Measurements from ENCODE around the gene BIRC7. TPM values are rescaled to one million over a fixed set of nuclear protein-coding genes. Genes with fewer than 3 reads are reported as not detected.
"Not testable (repeated sequence)": the region's sequence is repeated elsewhere in the genome, so short reads cannot be mapped to it uniquely, and the experiment has no call there.

BIRC7 gene
- polyA plus RNA-seq, 3 donors from 2014 or later: not detected

GRCh38 chr20:63238514-63239125 lies 2.9 kb downstream of the BIRC7 start:
- Mint-ChIP-seq H3K4me3 (no peak overlapping the region), H3K4me1 (no peaks in the 10 kb centered on the region), H3K36me3 (no peaks in the 10 kb centered on the region), H3K9me3 (no peaks in the 10 kb centered on the region), H3K27me3 (ENCODE audit: low read depth in 3 of 3) (no peaks in the 10 kb centered on the region), H3K27ac (no peak overlapping the region)
- no peak for DNase-seq

GRCh38 chr20:63239431-63239830 lies 3.7 kb downstream of the BIRC7 start:
- Mint-ChIP-seq H3K9me3 (no peaks in the 10 kb centered on the region), H3K27ac (no peak overlapping the region), H3K36me3 (no peaks in the 10 kb centered on the region), H3K4me3 (no peak overlapping the region), H3K27me3 (ENCODE audit: low read depth in 3 of 3) (no peaks in the 10 kb centered on the region), H3K4me1 (no peaks in the 10 kb centered on the region)
- DNase-seq: no peak

GRCh38 chr20:63240004-63240403 lies 4.3 kb downstream of the BIRC7 start:
- H3K27me3 Mint-ChIP-seq (ENCODE audit: low read depth in 3 of 3): no peaks in the 10 kb centered on the region
- H3K4me3 Mint-ChIP-seq: no peak overlapping the region
- no peak overlapping the region for H3K27ac Mint-ChIP-seq
- no peaks in the 10 kb centered on the region for H3K9me3 Mint-ChIP-seq
- no peak for DNase-seq
- H3K4me1 Mint-ChIP-seq: no peaks in the 10 kb centered on the region
- H3K36me3 Mint-ChIP-seq: no peaks in the 10 kb centered on the region

GRCh38 chr20:63241272-63241671 lies 5.6 kb downstream of the BIRC7 start:
- H3K4me3 Mint-ChIP-seq: no peak overlapping the region
- no peaks in the 10 kb centered on the region for H3K9me3 Mint-ChIP-seq
- H3K4me1 Mint-ChIP-seq: no peaks in the 10 kb centered on the region
- DNase-seq: no peak
- no peaks in the 10 kb centered on the region for H3K36me3 Mint-ChIP-seq
- no peaks in the 10 kb centered on the region for H3K27me3 Mint-ChIP-seq (ENCODE audit: low read depth in 3 of 3)
- H3K27ac Mint-ChIP-seq: no peak overlapping the region

- no peak overlapping the region for H3K4me3 Mint-ChIP-seq
- H3K27ac Mint-ChIP-seq: no peak overlapping the region
- DNase-seq: no peak
Measured at GRCh38 chr20:63242736-63243135, 7.0 kb downstream of the BIRC7 start.

GRCh38 chr20:63243604-63244247 lies 8.0 kb downstream of the BIRC7 start:
- no peak overlapping the region for H3K27ac Mint-ChIP-seq
- no peak overlapping the region for H3K4me3 Mint-ChIP-seq
- no peak for DNase-seq
- H3K27me3 Mint-ChIP-seq (ENCODE audit: low read depth in 3 of 3): peaks cover 0 to 3% (median 1%) of the 10 kb centered on the region in 3 donors
- no peaks in the 10 kb centered on the region for H3K4me1 Mint-ChIP-seq
- no peaks in the 10 kb centered on the region for H3K36me3 Mint-ChIP-seq
- no peaks in the 10 kb centered on the region for H3K9me3 Mint-ChIP-seq

More at GRCh38 chr20:63242736-63243135, 7.0 kb downstream of the BIRC7 start:
- no peaks in the 10 kb centered on the region for H3K36me3 Mint-ChIP-seq
- H3K4me1 Mint-ChIP-seq: no peaks in the 10 kb centered on the region
- no peaks in the 10 kb centered on the region for H3K9me3 Mint-ChIP-seq
- H3K27me3 Mint-ChIP-seq (ENCODE audit: low read depth in 3 of 3): no peaks in the 10 kb centered on the region

- Mint-ChIP-seq H3K27me3 (ENCODE audit: low read depth in 3 of 3) (peaks cover 0 to 4% (median 3%) of the 10 kb centered on the region in 3 donors), H3K4me1 (no peaks in the 10 kb centered on the region)
Measured at GRCh38 chr20:63244468-63244867, 8.8 kb downstream of the BIRC7 start.

GRCh38 chr20:63246490-63247288 lies 11.0 kb downstream of the BIRC7 start:
- peaks cover 0 to 8% (median 5%) of the 10 kb centered on the region in 3 donors for H3K27me3 Mint-ChIP-seq (ENCODE audit: low read depth in 3 of 3)
- no peaks in the 10 kb centered on the region for H3K4me1 Mint-ChIP-seq
- no peak overlapping the region for H3K27ac Mint-ChIP-seq
- no peaks in the 10 kb centered on the region for H3K9me3 Mint-ChIP-seq
- DNase-seq: no peak
- H3K4me3 Mint-ChIP-seq: no peak overlapping the region
- no peaks in the 10 kb centered on the region for H3K36me3 Mint-ChIP-seq

More at GRCh38 chr20:63244468-63244867, 8.8 kb downstream of the BIRC7 start:
- no peaks in the 10 kb centered on the region for H3K36me3 Mint-ChIP-seq
- no peak overlapping the region for H3K27ac Mint-ChIP-seq
- no peaks in the 10 kb centered on the region for H3K9me3 Mint-ChIP-seq
- DNase-seq: no peak
- H3K4me3 Mint-ChIP-seq: no peak overlapping the region

- no peaks in the 10 kb centered on the region for H3K36me3 Mint-ChIP-seq
- DNase-seq: no peak
- no peaks in the 10 kb centered on the region for H3K9me3 Mint-ChIP-seq
- H3K27me3 Mint-ChIP-seq (ENCODE audit: low read depth in 3 of 3): peaks cover 0 to 10% (median 10%) of the 10 kb centered on the region in 3 donors
- H3K4me1 Mint-ChIP-seq: peaks cover 0 to 2% of the 10 kb centered on the region in 2 donors
- no peak overlapping the region for H3K4me3 Mint-ChIP-seq
- no peak overlapping the region for H3K27ac Mint-ChIP-seq
Measured at GRCh38 chr20:63247671-63248228, 12.0 kb downstream of the BIRC7 start.

- no peak overlapping the region for H3K4me3 Mint-ChIP-seq
- no peak for DNase-seq
Measured at GRCh38 chr20:63248835-63249591, 13.3 kb downstream of the BIRC7 start.

GRCh38 chr20:63249891-63250290 lies 14.2 kb downstream of the BIRC7 start:
- Mint-ChIP-seq H3K4me1 (peaks cover 0 to 4% of the 10 kb centered on the region in 2 donors), H3K9me3 (no peaks in the 10 kb centered on the region), H3K4me3 (no peak overlapping the region), H3K36me3 (no peaks in the 10 kb centered on the region), H3K27ac (no peak overlapping the region), H3K27me3 (ENCODE audit: low read depth in 3 of 3) (peaks cover 2 to 16% (median 15%) of the 10 kb centered on the region in 3 donors)
- no peak for DNase-seq

More at GRCh38 chr20:63248835-63249591, 13.3 kb downstream of the BIRC7 start:
- Mint-ChIP-seq H3K27me3 (ENCODE audit: low read depth in 3 of 3) (peaks cover 2 to 15% (median 14%) of the 10 kb centered on the region in 3 donors), H3K27ac (no peak overlapping the region), H3K36me3 (no peaks in the 10 kb centered on the region), H3K4me1 (peaks cover 0 to 4% of the 10 kb centered on the region in 2 donors), H3K9me3 (no peaks in the 10 kb centered on the region)

- peaks cover 10 to 16% (median 15%) of the 10 kb centered on the region in 3 donors for H3K27me3 Mint-ChIP-seq (ENCODE audit: low read depth in 3 of 3)
- H3K9me3 Mint-ChIP-seq: not testable (repeated sequence)
Measured at GRCh38 chr20:63251350-63251749, 15.6 kb downstream of the BIRC7 start.

GRCh38 chr20:63252284-63252711 lies 16.6 kb downstream of the BIRC7 start:
- no peak overlapping the region for H3K27ac Mint-ChIP-seq
- H3K9me3 Mint-ChIP-seq: no peaks in the 10 kb centered on the region
- H3K4me3 Mint-ChIP-seq: no peak overlapping the region
- peaks cover 0 to 4% of the 10 kb centered on the region in 2 donors for H3K4me1 Mint-ChIP-seq
- no peaks in the 10 kb centered on the region for H3K36me3 Mint-ChIP-seq
- peaks cover 10 to 18% (median 18%) of the 10 kb centered on the region in 3 donors for H3K27me3 Mint-ChIP-seq (ENCODE audit: low read depth in 3 of 3)
- DNase-seq: no peak

More at GRCh38 chr20:63251350-63251749, 15.6 kb downstream of the BIRC7 start:
- not testable (repeated sequence) for H3K4me1 Mint-ChIP-seq, H3K27ac Mint-ChIP-seq, DNase-seq, H3K4me3 Mint-ChIP-seq, H3K36me3 Mint-ChIP-seq

Data from immature natural killer cell (primary cell).